ENCODE measurements around the gene AHDC1. TPM values are rescaled to one million over a fixed set of nuclear protein-coding genes. Genes with fewer than 3 reads are reported as not detected.

AHDC1 gene, protein sequence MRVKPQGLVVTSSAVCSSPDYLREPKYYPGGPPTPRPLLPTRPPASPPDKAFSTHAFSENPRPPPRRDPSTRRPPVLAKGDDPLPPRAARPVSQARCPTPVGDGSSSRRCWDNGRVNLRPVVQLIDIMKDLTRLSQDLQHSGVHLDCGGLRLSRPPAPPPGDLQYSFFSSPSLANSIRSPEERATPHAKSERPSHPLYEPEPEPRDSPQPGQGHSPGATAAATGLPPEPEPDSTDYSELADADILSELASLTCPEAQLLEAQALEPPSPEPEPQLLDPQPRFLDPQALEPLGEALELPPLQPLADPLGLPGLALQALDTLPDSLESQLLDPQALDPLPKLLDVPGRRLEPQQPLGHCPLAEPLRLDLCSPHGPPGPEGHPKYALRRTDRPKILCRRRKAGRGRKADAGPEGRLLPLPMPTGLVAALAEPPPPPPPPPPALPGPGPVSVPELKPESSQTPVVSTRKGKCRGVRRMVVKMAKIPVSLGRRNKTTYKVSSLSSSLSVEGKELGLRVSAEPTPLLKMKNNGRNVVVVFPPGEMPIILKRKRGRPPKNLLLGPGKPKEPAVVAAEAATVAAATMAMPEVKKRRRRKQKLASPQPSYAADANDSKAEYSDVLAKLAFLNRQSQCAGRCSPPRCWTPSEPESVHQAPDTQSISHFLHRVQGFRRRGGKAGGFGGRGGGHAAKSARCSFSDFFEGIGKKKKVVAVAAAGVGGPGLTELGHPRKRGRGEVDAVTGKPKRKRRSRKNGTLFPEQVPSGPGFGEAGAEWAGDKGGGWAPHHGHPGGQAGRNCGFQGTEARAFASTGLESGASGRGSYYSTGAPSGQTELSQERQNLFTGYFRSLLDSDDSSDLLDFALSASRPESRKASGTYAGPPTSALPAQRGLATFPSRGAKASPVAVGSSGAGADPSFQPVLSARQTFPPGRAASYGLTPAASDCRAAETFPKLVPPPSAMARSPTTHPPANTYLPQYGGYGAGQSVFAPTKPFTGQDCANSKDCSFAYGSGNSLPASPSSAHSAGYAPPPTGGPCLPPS (N-terminal part only)
- total RNA-seq, result 5.2 and 6.7 TPM in 2 replicates

GRCh38 chr1:27603681-27604578 is at the start of gene AHDC1:
Gene AHDC1, minus strand, starts transcription at chr1:27604144. Its CDS starts 52,029 bp downstream, at chr1:27552115.

DNA sequence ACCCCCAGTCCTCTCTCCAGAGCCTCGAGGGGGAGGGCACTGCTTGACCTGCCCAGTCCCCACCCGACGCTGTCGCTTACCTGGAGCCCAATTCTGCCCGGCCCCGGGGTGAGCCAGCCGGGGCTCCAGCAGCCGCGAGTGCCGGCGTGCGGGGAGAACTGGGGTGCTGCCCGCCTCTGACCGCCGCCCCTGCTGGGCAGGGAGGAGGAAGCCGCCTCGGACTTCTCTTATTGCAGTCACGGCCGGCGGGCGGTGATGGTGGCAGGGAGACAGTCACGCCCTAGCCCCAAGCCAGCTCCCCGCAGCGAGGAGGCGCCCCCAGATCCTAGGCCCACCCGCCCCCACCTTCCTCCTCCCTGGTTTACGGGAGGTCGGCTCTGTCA is 31.0 kb upstream of the AHDC1 start, which contains the start of gene FGR:
Gene FGR, minus strand, starts transcription at position 201 of the 383 bp plus-strand sequence. CDS start 11,269 bp downstream, outside the sequence.

GRCh38 chr1:27489973-27490741 is 113.8 kb downstream of the AHDC1 start, which contains the start of gene WASF2:
Gene WASF2, minus strand, starts transcription at chr1:27490167. Its CDS starts 61,277 bp downstream, at chr1:27428890.

Other genes starting within 250 kb of the AHDC1 start
- gene MAP3K6, start 237.2 kb downstream of the AHDC1 start, total RNA-seq, result 15.0 and 15.8 TPM in 2 replicates
- not detected in 2 replicates for gene FCN3, start 229.3 kb downstream of the AHDC1 start, total RNA-seq
- not detected in 2 replicates for gene CD164L2, start 220.8 kb downstream of the AHDC1 start, total RNA-seq
- gene GPR3, start 211.5 kb downstream of the AHDC1 start, total RNA-seq, result 0.09 and 0.16 TPM in 2 replicates
- 15.8 and 19.2 TPM in 2 replicates for gene WASF2, start 114.0 kb downstream of the AHDC1 start, total RNA-seq
- gene FGR, start 31.0 kb upstream of the AHDC1 start, total RNA-seq, result 0.09 and 0.16 TPM in 2 replicates
- gene IFI6, start 68.0 kb upstream of the AHDC1 start, total RNA-seq, result 32.9 and 55.4 TPM in 2 replicates
- 9.6 and 17.3 TPM in 2 replicates for gene FAM76A, start 121.8 kb upstream of the AHDC1 start, total RNA-seq
- gene STX12, start 169.1 kb upstream of the AHDC1 start, total RNA-seq, result 55.1 and 55.5 TPM in 2 replicates
- gene PPP1R8, start 226.6 kb upstream of the AHDC1 start, total RNA-seq, result 34.4 and 44.0 TPM in 2 replicates